Measurements from ENCODE around the gene AGT. TPM values are rescaled to one million over a fixed set of nuclear protein-coding genes. Genes with fewer than 3 reads are reported as not detected.
"Not testable (repeated sequence)": the region's sequence is repeated elsewhere in the genome, so short reads cannot be mapped to it uniquely, and the experiment has no call there.

AGT gene
- total and polyA plus RNA-seq, 2 experiments from 2014 or later, result 16.6 to 23.8 TPM

- TF ChIP-seq CTCF (IDR thresholded peaks at IDR 0.05; ENCODE audit: low read depth, low read length), result no peak
- no peaks in the 10 kb centered on the region for H3K36me3 ChIP-seq
- no peak overlapping the region for H3K4me3 ChIP-seq
- H3K4me1 ChIP-seq (ENCODE audit: low read depth), result no peaks in the 10 kb centered on the region
- no peaks in the 10 kb centered on the region for H3K9me3 ChIP-seq (ENCODE audit: low read depth)
- no peak for DNase-seq (ENCODE audit: low read depth in 1 of 2, low spot score in 1 of 2)
- H3K27me3 ChIP-seq, result no peaks in the 10 kb centered on the region
- no peak overlapping the region for H3K27ac ChIP-seq
Observed at GRCh38 chr1:230725256-230726012, 11.5 kb upstream of the AGT start.

GRCh38 chr1:230721849-230722522 is 8.1 kb upstream of the AGT start:
- H3K9me3 ChIP-seq (ENCODE audit: low read depth); H3K27me3 ChIP-seq; H3K4me3 ChIP-seq; H3K36me3 ChIP-seq; H3K27ac ChIP-seq; DNase-seq (ENCODE audit: low read depth in 1 of 2, low spot score in 1 of 2); H3K4me1 ChIP-seq (ENCODE audit: low read depth): not testable (repeated sequence)

- no peak for TF ChIP-seq CTCF (IDR thresholded peaks at IDR 0.05; ENCODE audit: low read depth, low read length)
- no peak overlapping the region for H3K4me3 ChIP-seq
- no peak overlapping the region for H3K27ac ChIP-seq
- no peaks in the 10 kb centered on the region for H3K36me3 ChIP-seq
- no peaks in the 10 kb centered on the region for H3K27me3 ChIP-seq
- no peaks in the 10 kb centered on the region for H3K9me3 ChIP-seq (ENCODE audit: low read depth)
- DNase-seq (ENCODE audit: low read depth in 1 of 2, low spot score in 1 of 2), result no peak
- peaks cover 17% of the 10 kb centered on the region for H3K4me1 ChIP-seq (ENCODE audit: low read depth)
Observed at GRCh38 chr1:230717251-230717650, 3.3 kb upstream of the AGT start.

GRCh38 chr1:230716453-230716852 is 2.5 kb upstream of the AGT start:
- H3K4me3 ChIP-seq; DNase-seq (ENCODE audit: low read depth in 1 of 2, low spot score in 1 of 2); H3K36me3 ChIP-seq; H3K27me3 ChIP-seq; H3K9me3 ChIP-seq (ENCODE audit: low read depth); H3K27ac ChIP-seq: not testable (repeated sequence)
- H3K4me1 ChIP-seq (ENCODE audit: low read depth), result peaks cover 17% of the 10 kb centered on the region

GRCh38 chr1:230715510-230715909 is 1.6 kb upstream of the AGT start:
- Histone ChIP-seq H3K27ac (no peak overlapping the region), H3K27me3 (no peaks in the 10 kb centered on the region), H3K4me1 (ENCODE audit: low read depth) (peaks cover 17% of the 10 kb centered on the region), H3K9me3 (ENCODE audit: low read depth) (no peaks in the 10 kb centered on the region), H3K36me3 (no peaks in the 10 kb centered on the region), H3K4me3 (no peak overlapping the region)
- no peak for DNase-seq (ENCODE audit: low read depth in 1 of 2, low spot score in 1 of 2)
- no peak for TF ChIP-seq CTCF (IDR thresholded peaks at IDR 0.05; ENCODE audit: low read depth, low read length)

- Histone ChIP-seq H3K4me1 (ENCODE audit: low read depth) (peaks cover 17% of the 10 kb centered on the region), H3K36me3 (no peaks in the 10 kb centered on the region), H3K9me3 (ENCODE audit: low read depth) (no peaks in the 10 kb centered on the region), H3K27me3 (no peaks in the 10 kb centered on the region), H3K27ac (peak overlapping the region; percentile 70), H3K4me3 (no peak overlapping the region)
- no peak for DNase-seq (ENCODE audit: low read depth in 1 of 2, low spot score in 1 of 2)
- no peak for TF ChIP-seq CTCF (IDR thresholded peaks at IDR 0.05; ENCODE audit: low read depth, low read length)
Observed at GRCh38 chr1:230713547-230713914, 391 bp downstream of the AGT start.

All from cardiac muscle cell (in vitro differentiated cells and primary cell).